Breast epithelium (tissue), 4 donors: Measurements from ENCODE around the gene KRT12. TPM values are rescaled to one million over a fixed set of nuclear protein-coding genes. Genes with fewer than 3 reads are reported as not detected.

Experiments used
- DNase-seq, 2 donors: peaks; one replicate each; pipeline ENCODE4 v3.0.0-alpha.2; 2019; ENCODE audit warnings: low spot score in 2 of 2
- H3K27ac ChIP-seq, 2 donors: fragments of 200-600 bp; sonication (generic) in 1 of 2; one replicate each; pipeline ENCODE4 v1.5.1; 2016 to 2019; ENCODE audit warnings: mild to moderate bottlenecking in 1 of 2
- H3K27me3 ChIP-seq, 2 donors: fragments of 200-600 bp; sonication (generic) in 1 of 2; one replicate each; pipeline versions ENCODE4 v1.5.1 to v1.6.0; 2017 to 2019; ENCODE audit warnings: control low read depth in 1 of 2, mild to moderate bottlenecking in 1 of 2
- H3K36me3 ChIP-seq: fragments of 200-600 bp; one replicate; pipeline ENCODE4 v1.5.1; 2019
- H3K4me1 ChIP-seq, 2 donors: fragments of 200-600 bp; sonication (generic); one replicate each; pipeline ENCODE4 v1.5.1; 2016 to 2019; ENCODE audit warnings: control low read depth in 1 of 2
- H3K4me3 ChIP-seq, 3 donors: fragments of 200-600 bp; sonication (generic); 1 replicate in 2 of 3; 2 replicates in 1 of 3; pipeline ENCODE4 v1.5.1; 2016 to 2019; ENCODE audit warnings: mild to moderate bottlenecking in 3 of 3, moderate library complexity in 2 of 3
- H3K9me3 ChIP-seq, 2 donors: fragments of 200-600 bp; sonication (generic) in 1 of 2; one replicate each; pipeline ENCODE4 v1.5.1; 2016 to 2019; ENCODE audit warnings: control low read depth in 1 of 2
- CTCF ChIP-seq, 3 donors: fragments of 450-650 bp; IDR thresholded peaks; one replicate each; pipeline ENCODE4 v1.5.1; 2016 to 2017; ENCODE audit warnings: antibody characterized with exemption in 3 of 3, mild to moderate bottlenecking in 3 of 3, moderate library complexity in 3 of 3
- POLR2A ChIP-seq: fragments of 450-650 bp; IDR thresholded peaks from one replicate; pipeline ENCODE4 v1.6.1; 2016; ENCODE audit warnings: antibody characterized with exemption, mild to moderate bottlenecking, moderate library complexity
- POLR2AphosphoS5 ChIP-seq, 3 donors: sonication (generic); formaldehyde crosslinking; IDR thresholded peaks; one replicate each; pipeline ENCODE4 v1.6.1; 2017; ENCODE audit warnings: antibody characterized with exemption in 3 of 3
- intact Hi-C: fragments of 100-400 bp; cut with DNase I; formaldehyde crosslinking; loops from one replicate; pipeline ENCODE4 v1.15.1; 2023; ENCODE audit warnings: low total_unique reads
- total RNA-seq, 3 donors: library from RNA; depleted of rRNA; stranded (reverse); fragments of >200 nt; gene quantifications; one replicate each; pipeline ENCODE4 v1.1.0, GENCODE V29; 2016

KRT12 gene
- total RNA-seq, 3 donors from 2014 or later: not detected

GRCh38 chr17:40914075-40914855 lies 47.2 kb upstream of the KRT12 start:
- DNase-seq: no peak
- Histone ChIP-seq H3K4me1 (no peaks in the 10 kb centered on the region), H3K27me3 (no peaks in the 10 kb centered on the region), H3K27ac (peak overlapping the region; percentile 85 to 86), H3K9me3 (no peaks in the 10 kb centered on the region), H3K36me3 (no peaks in the 10 kb centered on the region), H3K4me3 (no peak overlapping the region)
- TF ChIP-seq POLR2A: no peak
- intact Hi-C loops: loop anchor here (10.0 kb wide), 1 partner anchor 741 kb away; no protein-coding TSS in a partner anchor

- intact Hi-C loops: loop anchor here (10.0 kb wide), 1 partner anchor 742 kb away; no protein-coding TSS in a partner anchor
Observed at GRCh38 chr17:40912486-40913210, 45.6 kb upstream of the KRT12 start.

GRCh38 chr17:40910441-40910841 lies 43.4 kb upstream of the KRT12 start:
- H3K27ac ChIP-seq: peak overlapping the region; percentile 91 to 95
- no peaks in the 10 kb centered on the region for H3K36me3 ChIP-seq
- no peaks in the 10 kb centered on the region for H3K4me1 ChIP-seq
- no peaks in the 10 kb centered on the region for H3K9me3 ChIP-seq
- no peaks in the 10 kb centered on the region for H3K27me3 ChIP-seq
- no peak for DNase-seq
- TF ChIP-seq POLR2A (no peak), POLR2AphosphoS5 (IDR thresholded peaks at IDR 0.05) (peak in 1 of 3 donors; percentile 31), CTCF (IDR thresholded peaks at IDR 0.05) (no peak)
- peak overlapping the region in 2 of 3 donors; percentile 1 to 23 for H3K4me3 ChIP-seq
- intact Hi-C loops: loop anchor here (10.0 kb wide), 1 partner anchor 744 kb away; no protein-coding TSS in a partner anchor

More at GRCh38 chr17:40912486-40913210, 45.6 kb upstream of the KRT12 start:
- H3K9me3 ChIP-seq: no peaks in the 10 kb centered on the region
- no peak overlapping the region for H3K4me3 ChIP-seq
- DNase-seq: no peak
- H3K27ac ChIP-seq: peak overlapping the region; percentile 91 to 95
- H3K36me3 ChIP-seq: no peaks in the 10 kb centered on the region
- TF ChIP-seq CTCF (IDR thresholded peaks at IDR 0.05): no peak
- no peak for TF ChIP-seq POLR2AphosphoS5 (IDR thresholded peaks at IDR 0.05)
- TF ChIP-seq POLR2A: no peak
- no peaks in the 10 kb centered on the region for H3K27me3 ChIP-seq
- H3K4me1 ChIP-seq: no peaks in the 10 kb centered on the region

GRCh38 chr17:40909755-40910154 lies 42.7 kb upstream of the KRT12 start:
- H3K27me3 ChIP-seq: no peaks in the 10 kb centered on the region
- intact Hi-C loops: loop anchor here (10.0 kb wide), 1 partner anchor 745 kb away; no protein-coding TSS in a partner anchor

GRCh38 chr17:40909351-40909750 lies 42.3 kb upstream of the KRT12 start:
- H3K27me3 ChIP-seq: no peaks in the 10 kb centered on the region
- intact Hi-C loops: no loop called here
- TF ChIP-seq CTCF (IDR thresholded peaks at IDR 0.05) (peak; percentile 85 to 96 (median 93)), POLR2A (no peak), POLR2AphosphoS5 (IDR thresholded peaks at IDR 0.05) (peak in 2 of 3 donors; percentile 50 to 58)
- H3K27ac ChIP-seq: peak overlapping the region; percentile 91 to 95
- no peaks in the 10 kb centered on the region for H3K4me1 ChIP-seq
- peak; percentile 84 to 87 for DNase-seq
- no peaks in the 10 kb centered on the region for H3K9me3 ChIP-seq
- H3K4me3 ChIP-seq: no peak overlapping the region
- no peaks in the 10 kb centered on the region for H3K36me3 ChIP-seq

More at GRCh38 chr17:40909755-40910154, 42.7 kb upstream of the KRT12 start:
- Histone ChIP-seq H3K9me3 (no peaks in the 10 kb centered on the region), H3K27ac (peak overlapping the region; percentile 91 to 95), H3K4me1 (no peaks in the 10 kb centered on the region), H3K4me3 (peak overlapping the region in 2 of 3 donors; percentile 1 to 23), H3K36me3 (no peaks in the 10 kb centered on the region)
- TF ChIP-seq POLR2AphosphoS5 (IDR thresholded peaks at IDR 0.05) (no peak), POLR2A (no peak), CTCF (IDR thresholded peaks at IDR 0.05) (no peak)
- DNase-seq: no peak
